ENCODE data around the gene PALLD.

GRCh38 chr4:168679819-168680218 lies 183.0 kb downstream of the PALLD start:
- TF ChIP-seq CTCF (IDR thresholded peaks at IDR 0.05) (no peak), POLR2A (IDR thresholded peaks at IDR 0.05) (no peak)

All from right lobe of liver (tissue), 4 donors.